ENCODE data around the gene PNP. TPM values are rescaled to one million over a fixed set of nuclear protein-coding genes. Genes with fewer than 3 reads are reported as not detected.

PNP gene
- total and polyA plus RNA-seq, 2 donors (not counting 1 experiment from before 2014, with no cell fraction given), result 6.9 to 25.7 TPM

GRCh38 chr14:20489093-20489994 is 20.1 kb downstream of the PNP start:
- TF ChIP-seq, protein P1, sequence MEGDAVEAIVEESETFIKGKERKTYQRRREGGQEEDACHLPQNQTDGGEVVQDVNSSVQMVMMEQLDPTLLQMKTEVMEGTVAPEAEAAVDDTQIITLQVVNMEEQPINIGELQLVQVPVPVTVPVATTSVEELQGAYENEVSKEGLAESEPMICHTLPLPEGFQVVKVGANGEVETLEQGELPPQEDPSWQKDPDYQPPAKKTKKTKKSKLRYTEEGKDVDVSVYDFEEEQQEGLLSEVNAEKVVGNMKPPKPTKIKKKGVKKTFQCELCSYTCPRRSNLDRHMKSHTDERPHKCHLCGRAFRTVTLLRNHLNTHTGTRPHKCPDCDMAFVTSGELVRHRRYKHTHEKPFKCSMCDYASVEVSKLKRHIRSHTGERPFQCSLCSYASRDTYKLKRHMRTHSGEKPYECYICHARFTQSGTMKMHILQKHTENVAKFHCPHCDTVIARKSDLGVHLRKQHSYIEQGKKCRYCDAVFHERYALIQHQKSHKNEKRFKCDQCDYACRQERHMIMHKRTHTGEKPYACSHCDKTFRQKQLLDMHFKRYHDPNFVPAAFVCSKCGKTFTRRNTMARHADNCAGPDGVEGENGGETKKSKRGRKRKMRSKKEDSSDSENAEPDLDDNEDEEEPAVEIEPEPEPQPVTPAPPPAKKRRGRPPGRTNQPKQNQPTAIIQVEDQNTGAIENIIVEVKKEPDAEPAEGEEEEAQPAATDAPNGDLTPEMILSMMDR (conservative IDR thresholded peaks at IDR 0.05 in 1 of 2, IDR thresholded peaks at IDR 0.05 in 1 of 2; ENCODE audit: low read depth in 1 of 2, low read length in 2 of 2), result no peak
- TF ChIP-seq EZH2 (IDR thresholded peaks at IDR 0.05; ENCODE audit: low read length, missing control alignments), result no peak
- Histone ChIP-seq H3K79me2 (ENCODE audit: control insufficient read depth, insufficient read depth, low read length) (no peaks in the 10 kb centered on the region), H3K9ac (ENCODE audit: insufficient read depth, low read length) (no peak overlapping the region), H3K9me3 (ENCODE audit: control insufficient read depth, insufficient read depth, low read depth, low read length) (no peaks in the 10 kb centered on the region), H3K4me2 (ENCODE audit: extremely low read depth, insufficient read depth, low read length) (no peak overlapping the region), H3K4me3 (replicated peaks in 1 of 4; ENCODE audit: control extremely low read depth in 1 of 4, insufficient read depth in 1 of 4, low read depth in 3 of 4, low read length in 4 of 4) (no peak overlapping the region), H4K20me1 (ENCODE audit: control insufficient read depth, extremely low read depth, insufficient read depth, low read length) (no peaks in the 10 kb centered on the region), H2AFZ (ENCODE audit: low read length) (no peak overlapping the region), H3K27ac (ENCODE audit: insufficient read depth, low read length) (no peak overlapping the region), H3K36me3 (ENCODE audit: control insufficient read depth, insufficient read depth, low read length) (no peaks in the 10 kb centered on the region), H3K27me3 (ENCODE audit: control insufficient read depth, insufficient read depth, low read length) (no peaks in the 10 kb centered on the region), H3K4me1 (ENCODE audit: control insufficient read depth, extremely low read depth, insufficient read depth, low read length) (no peaks in the 10 kb centered on the region)
- DNase-seq (ENCODE audit: low read depth in 2 of 2), result no peak

DNA sequence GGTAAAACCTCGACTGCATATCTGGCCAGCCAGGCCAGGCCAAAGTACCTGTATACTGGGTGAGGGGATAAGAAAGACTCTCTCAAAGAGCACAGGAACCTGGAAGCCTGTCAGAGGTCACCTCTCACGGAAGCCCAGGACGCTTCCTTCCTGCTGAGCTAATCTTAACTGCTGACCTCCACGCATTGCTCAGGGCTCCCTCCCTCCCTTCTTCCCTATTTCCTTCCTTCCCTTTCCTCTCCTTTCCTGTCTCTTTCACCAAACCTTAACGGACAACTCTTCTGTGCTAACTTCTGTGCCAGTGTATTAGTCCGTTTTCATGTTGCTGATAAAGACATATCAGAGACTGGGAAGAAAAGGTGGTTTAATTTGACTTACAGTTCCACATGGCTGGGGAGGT is 21.4 kb downstream of the PNP start:
- Histone ChIP-seq H3K27ac (ENCODE audit: insufficient read depth, low read length) (no peak overlapping the region), H3K4me2 (ENCODE audit: extremely low read depth, insufficient read depth, low read length) (no peak overlapping the region), H3K27me3 (ENCODE audit: control insufficient read depth, insufficient read depth, low read length) (no peaks in the 10 kb centered on the region), H4K20me1 (ENCODE audit: control insufficient read depth, extremely low read depth, insufficient read depth, low read length) (no peaks in the 10 kb centered on the region), H2AFZ (ENCODE audit: low read length) (no peak overlapping the region), H3K4me1 (ENCODE audit: control insufficient read depth, extremely low read depth, insufficient read depth, low read length) (peaks cover 2% of the 10 kb centered on the region), H3K36me3 (ENCODE audit: control insufficient read depth, insufficient read depth, low read length) (no peaks in the 10 kb centered on the region), H3K4me3 (replicated peaks in 1 of 4; ENCODE audit: control extremely low read depth in 1 of 4, insufficient read depth in 1 of 4, low read depth in 3 of 4, low read length in 4 of 4) (no peak overlapping the region), H3K79me2 (ENCODE audit: control insufficient read depth, insufficient read depth, low read length) (no peaks in the 10 kb centered on the region), H3K9ac (ENCODE audit: insufficient read depth, low read length) (no peak overlapping the region), H3K9me3 (ENCODE audit: control insufficient read depth, insufficient read depth, low read depth, low read length) (no peaks in the 10 kb centered on the region)
- DNase-seq (ENCODE audit: low read depth in 2 of 2), result no peak
- TF ChIP-seq, protein P1 (conservative IDR thresholded peaks at IDR 0.05 in 1 of 2, IDR thresholded peaks at IDR 0.05 in 1 of 2; ENCODE audit: low read depth in 1 of 2, low read length in 2 of 2), result no peak
- TF ChIP-seq EZH2 (IDR thresholded peaks at IDR 0.05; ENCODE audit: low read length, missing control alignments), result no peak

GRCh38 chr14:20492486-20492885 is 23.3 kb downstream of the PNP start:
- H3K4me2 ChIP-seq (ENCODE audit: extremely low read depth, insufficient read depth, low read length), result no peak overlapping the region
- TF ChIP-seq, protein P1 (conservative IDR thresholded peaks at IDR 0.05 in 1 of 2, IDR thresholded peaks at IDR 0.05 in 1 of 2; ENCODE audit: low read depth in 1 of 2, low read length in 2 of 2), result no peak
- no peak for TF ChIP-seq EZH2 (IDR thresholded peaks at IDR 0.05; ENCODE audit: low read length, missing control alignments)
- H3K79me2 ChIP-seq (ENCODE audit: control insufficient read depth, insufficient read depth, low read length), result no peaks in the 10 kb centered on the region
- peaks cover 2% of the 10 kb centered on the region for H3K4me1 ChIP-seq (ENCODE audit: control insufficient read depth, extremely low read depth, insufficient read depth, low read length)
- no peaks in the 10 kb centered on the region for H3K36me3 ChIP-seq (ENCODE audit: control insufficient read depth, insufficient read depth, low read length)
- no peaks in the 10 kb centered on the region for H3K27me3 ChIP-seq (ENCODE audit: control insufficient read depth, insufficient read depth, low read length)
- DNase-seq (ENCODE audit: low read depth in 2 of 2), result peak in 1 of 2 donors; percentile 53
- H3K4me3 ChIP-seq (replicated peaks in 1 of 4; ENCODE audit: control extremely low read depth in 1 of 4, insufficient read depth in 1 of 4, low read depth in 3 of 4, low read length in 4 of 4), result no peak overlapping the region
- H3K27ac ChIP-seq (ENCODE audit: insufficient read depth, low read length), result no peak overlapping the region
- H3K9ac ChIP-seq (ENCODE audit: insufficient read depth, low read length), result no peak overlapping the region
- H2AFZ ChIP-seq (ENCODE audit: low read length), result no peak overlapping the region
- H3K9me3 ChIP-seq (ENCODE audit: control insufficient read depth, insufficient read depth, low read depth, low read length), result no peaks in the 10 kb centered on the region
- H4K20me1 ChIP-seq (ENCODE audit: control insufficient read depth, extremely low read depth, insufficient read depth, low read length), result no peaks in the 10 kb centered on the region

All from fibroblast of lung (primary cell).